UCSD-AML1 (cell line): Measurements from ENCODE around the gene C2orf42.
"Not testable (repeated sequence)": the region's sequence is repeated elsewhere in the genome, so short reads cannot be mapped to it uniquely, and the experiment has no call there.

ENCODE experiments used
- DNase-seq: peaks from one replicate; lab custom pipeline; 2025; ENCODE audit not compliant: unreplicated experiment; lab: John Stamatoyannopoulos, UW

Gene C2orf42

GRCh38 chr2:70173520-70173919, 17.3 kb downstream of the C2orf42 start:
- no peak for DNase-seq

- not testable (repeated sequence) for DNase-seq
These were observed 21.1 kb downstream of the C2orf42 start for GRCh38 chr2:70169654-70170245.

- DNase-seq, result no peak
These were observed 29.7 kb downstream of the C2orf42 start for GRCh38 chr2:70161069-70161534.

- DNase-seq, result no peak
These were observed 30.3 kb downstream of the C2orf42 start for GRCh38 chr2:70160545-70160944.

- DNase-seq, result not testable (repeated sequence)
These were observed 41.6 kb downstream of the C2orf42 start for GRCh38 chr2:70149130-70149686.

GRCh38 chr2:70148211-70148760, 42.5 kb downstream of the C2orf42 start:
- not testable (repeated sequence) for DNase-seq

GRCh38 chr2:70145851-70146739, 44.7 kb downstream of the C2orf42 start:
- DNase-seq, result no peak

- DNase-seq, result no peak
These were observed 45.7 kb downstream of the C2orf42 start for GRCh38 chr2:70145144-70145490.

- DNase-seq, result no peak
These were observed 46.2 kb downstream of the C2orf42 start for GRCh38 chr2:70144443-70145143.

GRCh38 chr2:70143314-70144150, 47.3 kb downstream of the C2orf42 start:
- peak; percentile 64 for DNase-seq

- DNase-seq, result peak; percentile 100
These were observed 48.1 kb downstream of the C2orf42 start for GRCh38 chr2:70142590-70143313.

- no peak for DNase-seq
These were observed 48.8 kb downstream of the C2orf42 start for GRCh38 chr2:70141902-70142589.

GRCh38 chr2:70141212-70141901, 49.5 kb downstream of the C2orf42 start:
- DNase-seq, result peak; percentile 62

- DNase-seq, result no peak
These were observed 50.0 kb downstream of the C2orf42 start for GRCh38 chr2:70140791-70141211.

GRCh38 chr2:70134323-70134983, 56.4 kb downstream of the C2orf42 start:
- not testable (repeated sequence) for DNase-seq

GRCh38 chr2:70133491-70134322, 57.1 kb downstream of the C2orf42 start:
- DNase-seq, result peak; percentile 50

- no peak for DNase-seq
These were observed 57.7 kb downstream of the C2orf42 start for GRCh38 chr2:70133127-70133452.
